ENCODE measurements around the gene SLC49A3. TPM values are rescaled to one million over a fixed set of nuclear protein-coding genes. Genes with fewer than 3 reads are reported as not detected.

SLC49A3 gene
- total and polyA plus RNA-seq, 10 of the 15 experiments (the other 5 are each of a cell fraction or from before 2014, with no cell fraction given), result 0.09 to 0.85 (median 0.18) TPM; not detected in 4

DNA sequence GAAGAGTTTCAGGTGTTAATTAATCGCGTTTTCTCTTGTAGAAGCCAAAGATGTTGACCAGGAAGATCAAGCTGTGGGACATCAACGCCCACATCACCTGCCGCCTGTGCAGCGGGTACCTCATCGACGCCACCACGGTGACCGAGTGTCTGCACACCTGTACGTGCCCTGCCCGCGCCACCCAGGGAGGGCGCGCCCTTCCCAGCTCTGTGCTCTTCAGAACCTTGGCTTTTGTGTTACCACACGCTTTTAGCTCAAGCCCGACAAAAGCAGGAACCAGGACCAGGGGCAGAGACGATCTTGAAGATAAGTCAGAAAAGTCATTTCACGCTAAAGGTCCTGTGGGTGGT lies 44.7 kb upstream of the SLC49A3 start (continued):
- TF ChIP-seq, protein P1, sequence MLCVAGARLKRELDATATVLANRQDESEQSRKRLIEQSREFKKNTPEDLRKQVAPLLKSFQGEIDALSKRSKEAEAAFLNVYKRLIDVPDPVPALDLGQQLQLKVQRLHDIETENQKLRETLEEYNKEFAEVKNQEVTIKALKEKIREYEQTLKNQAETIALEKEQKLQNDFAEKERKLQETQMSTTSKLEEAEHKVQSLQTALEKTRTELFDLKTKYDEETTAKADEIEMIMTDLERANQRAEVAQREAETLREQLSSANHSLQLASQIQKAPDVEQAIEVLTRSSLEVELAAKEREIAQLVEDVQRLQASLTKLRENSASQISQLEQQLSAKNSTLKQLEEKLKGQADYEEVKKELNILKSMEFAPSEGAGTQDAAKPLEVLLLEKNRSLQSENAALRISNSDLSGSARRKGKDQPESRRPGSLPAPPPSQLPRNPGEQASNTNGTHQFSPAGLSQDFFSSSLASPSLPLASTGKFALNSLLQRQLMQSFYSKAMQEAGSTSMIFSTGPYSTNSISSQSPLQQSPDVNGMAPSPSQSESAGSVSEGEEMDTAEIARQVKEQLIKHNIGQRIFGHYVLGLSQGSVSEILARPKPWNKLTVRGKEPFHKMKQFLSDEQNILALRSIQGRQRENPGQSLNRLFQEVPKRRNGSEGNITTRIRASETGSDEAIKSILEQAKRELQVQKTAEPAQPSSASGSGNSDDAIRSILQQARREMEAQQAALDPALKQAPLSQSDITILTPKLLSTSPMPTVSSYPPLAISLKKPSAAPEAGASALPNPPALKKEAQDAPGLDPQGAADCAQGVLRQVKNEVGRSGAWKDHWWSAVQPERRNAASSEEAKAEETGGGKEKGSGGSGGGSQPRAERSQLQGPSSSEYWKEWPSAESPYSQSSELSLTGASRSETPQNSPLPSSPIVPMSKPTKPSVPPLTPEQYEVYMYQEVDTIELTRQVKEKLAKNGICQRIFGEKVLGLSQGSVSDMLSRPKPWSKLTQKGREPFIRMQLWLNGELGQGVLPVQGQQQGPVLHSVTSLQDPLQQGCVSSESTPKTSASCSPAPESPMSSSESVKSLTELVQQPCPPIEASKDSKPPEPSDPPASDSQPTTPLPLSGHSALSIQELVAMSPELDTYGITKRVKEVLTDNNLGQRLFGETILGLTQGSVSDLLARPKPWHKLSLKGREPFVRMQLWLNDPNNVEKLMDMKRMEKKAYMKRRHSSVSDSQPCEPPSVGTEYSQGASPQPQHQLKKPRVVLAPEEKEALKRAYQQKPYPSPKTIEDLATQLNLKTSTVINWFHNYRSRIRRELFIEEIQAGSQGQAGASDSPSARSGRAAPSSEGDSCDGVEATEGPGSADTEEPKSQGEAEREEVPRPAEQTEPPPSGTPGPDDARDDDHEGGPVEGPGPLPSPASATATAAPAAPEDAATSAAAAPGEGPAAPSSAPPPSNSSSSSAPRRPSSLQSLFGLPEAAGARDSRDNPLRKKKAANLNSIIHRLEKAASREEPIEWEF (IDR thresholded peaks at IDR 0.05; ENCODE audit: insufficient replicate concordance, low read depth, low read length), result no peak

DNA sequence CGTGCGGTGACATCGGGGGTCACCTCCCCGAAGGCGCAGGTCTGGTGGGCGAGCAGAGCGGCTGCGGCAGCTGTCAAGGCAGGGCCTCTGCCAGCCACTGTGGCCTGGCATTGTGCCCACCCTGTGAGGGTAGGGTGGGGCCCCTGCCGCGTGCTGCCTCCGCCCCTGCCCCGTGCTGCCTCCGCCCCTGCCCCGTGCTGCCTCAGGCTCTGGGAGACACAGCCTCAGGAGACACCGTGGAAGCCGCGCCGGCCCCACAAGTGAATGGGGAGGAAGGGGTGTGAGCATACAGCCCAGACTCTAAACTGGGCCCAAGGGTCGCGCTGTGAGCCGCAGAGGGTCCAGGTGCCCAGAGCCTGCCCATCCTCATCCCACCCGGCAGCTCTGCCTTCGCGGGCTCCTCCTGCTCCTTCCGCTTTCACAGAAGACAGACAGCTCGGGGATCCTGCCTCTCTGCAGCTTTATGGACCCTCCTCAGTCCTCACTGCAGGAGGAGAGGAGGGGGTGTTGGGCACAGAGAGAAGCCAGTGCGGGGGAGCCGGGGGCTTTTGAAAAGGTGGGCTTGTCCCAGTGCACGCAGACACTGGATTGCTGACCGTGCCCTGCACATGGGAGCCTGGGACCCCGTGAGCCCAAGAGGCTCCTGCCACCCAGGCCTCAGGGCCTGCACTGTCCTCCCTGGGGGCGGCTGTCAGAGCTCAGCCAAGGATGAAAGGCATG lies 44.1 kb upstream of the SLC49A3 start:
- H4K20me1 ChIP-seq (ENCODE audit: control insufficient read depth, insufficient read depth), result no peaks in the 10 kb centered on the region
- no peak for DNase-seq (ENCODE audit: low read depth, low spot score)
- ChIA-PET SMC1A (ENCODE audit: uncharacterized antibody, unreplicated experiment) (no interaction called here), RAD21 (ENCODE audit: unreplicated experiment) (no interaction called here), POLR2A (no interaction called here), CTCF (no interaction called here)
- in situ Hi-C loops (cut with MboI) (no loop called here), intact Hi-C loops (cut with micrococcal nuclease; ENCODE audit: unreplicated experiment) (no loop called here)
- no peak for ATAC-seq
- no peak overlapping the region for H3K9ac ChIP-seq (ENCODE audit: control insufficient read depth, insufficient read depth, low read length)
- WGBS (ENCODE audit: insufficient coverage, insufficient replicate concordance, low lambda C conversion rate, missing lambda C conversion rate), result 95% methylated on average over 23 of the region's 32 CpGs
- BruUV-seq (replicated peaks), result no TSS peak
- H3K4me1 ChIP-seq (ENCODE audit: control insufficient read depth, insufficient read depth, low read length), result no peaks in the 10 kb centered on the region
- FAIRE-seq, result no peak
- H2AFZ ChIP-seq (ENCODE audit: control insufficient read depth, low read depth, low read length), result no peak overlapping the region
- no peaks in the 10 kb centered on the region for H3K27me3 ChIP-seq (replicated peaks in 1 of 2; ENCODE audit: control insufficient read depth in 2 of 2, insufficient read depth in 2 of 2, low read length in 1 of 2)
- H3K79me2 ChIP-seq (ENCODE audit: control insufficient read depth, insufficient read depth, low read length), result no peaks in the 10 kb centered on the region
- H3K27ac ChIP-seq (ENCODE audit: control insufficient read depth, insufficient read depth), result no peak overlapping the region
- H3K36me3 ChIP-seq (ENCODE audit: control insufficient read depth in 2 of 2, insufficient read depth in 2 of 2, low read length in 1 of 2), result peaks cover 19 to 33% of the 10 kb centered on the region in 2 experiments; a peak in 3 of 4 replicates
- no peaks in the 10 kb centered on the region; the same call in 2 of the 3 replicates for H3K9me3 ChIP-seq (replicated peaks; ENCODE audit: control insufficient read depth, insufficient read depth, low read length)
- TF ChIP-seq ATF7 (IDR thresholded peaks at IDR 0.05; ENCODE audit: low read depth) (no peak), BHLHE40 (IDR thresholded peaks at IDR 0.05; ENCODE audit: borderline replicate concordance in 1 of 2, low read depth in 2 of 2, low read length in 1 of 2) (no peak), MXI1 (IDR thresholded peaks at IDR 0.05; ENCODE audit: low read depth, low read length) (no peak), MEF2B (IDR thresholded peaks at IDR 0.05; ENCODE audit: partially characterized antibody, poor library complexity, severe bottlenecking) (no peak), HDGF (IDR thresholded peaks at IDR 0.05) (no peak), POLR2AphosphoS5 (IDR thresholded peaks at IDR 0.05; ENCODE audit: low read length) (no peak)
- TF ChIP-seq, protein P2, sequence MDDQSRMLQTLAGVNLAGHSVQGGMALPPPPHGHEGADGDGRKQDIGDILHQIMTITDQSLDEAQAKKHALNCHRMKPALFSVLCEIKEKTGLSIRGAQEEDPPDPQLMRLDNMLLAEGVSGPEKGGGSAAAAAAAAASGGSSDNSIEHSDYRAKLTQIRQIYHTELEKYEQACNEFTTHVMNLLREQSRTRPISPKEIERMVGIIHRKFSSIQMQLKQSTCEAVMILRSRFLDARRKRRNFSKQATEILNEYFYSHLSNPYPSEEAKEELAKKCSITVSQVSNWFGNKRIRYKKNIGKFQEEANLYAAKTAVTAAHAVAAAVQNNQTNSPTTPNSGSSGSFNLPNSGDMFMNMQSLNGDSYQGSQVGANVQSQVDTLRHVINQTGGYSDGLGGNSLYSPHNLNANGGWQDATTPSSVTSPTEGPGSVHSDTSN (IDR thresholded peaks at IDR 0.05; ENCODE audit: insufficient replicate concordance, low read depth, low read length), result no peak
- H3K4me2 ChIP-seq (ENCODE audit: control insufficient read depth, insufficient read depth), result no peak overlapping the region
- H3K4me3 ChIP-seq, result no peak overlapping the region

All from GM12878 (cell line).